HG02970 (cell line): ENCODE measurements around the gene DGKH.

Experiments used
- ATAC-seq: cut with Tn5 transposase; IDR thresholded peaks from one replicate; pipeline ENCODE4 v1.9.1; 2021; ENCODE audit warnings: mild to moderate bottlenecking, moderate library complexity, moderate number of reproducible peaks; ENCODE audit not compliant: unreplicated experiment, low FRiP score

Gene DGKH

GRCh38 chr13:42271337-42272114 is 223.1 kb downstream of the DGKH start:
- ATAC-seq: peak; percentile 82

- peak; percentile 21 for ATAC-seq
These were observed 223.8 kb downstream of the DGKH start, which contains the start of gene AKAP11 for GRCh38 chr13:42272115-42272803. Gene AKAP11 (plus strand): TSS chr13:42272152. CDS start chr13:42286349, 14,197 bp downstream.

GRCh38 chr13:42272804-42273175 is 224.3 kb downstream of the DGKH start:
- no peak for ATAC-seq

DNA sequence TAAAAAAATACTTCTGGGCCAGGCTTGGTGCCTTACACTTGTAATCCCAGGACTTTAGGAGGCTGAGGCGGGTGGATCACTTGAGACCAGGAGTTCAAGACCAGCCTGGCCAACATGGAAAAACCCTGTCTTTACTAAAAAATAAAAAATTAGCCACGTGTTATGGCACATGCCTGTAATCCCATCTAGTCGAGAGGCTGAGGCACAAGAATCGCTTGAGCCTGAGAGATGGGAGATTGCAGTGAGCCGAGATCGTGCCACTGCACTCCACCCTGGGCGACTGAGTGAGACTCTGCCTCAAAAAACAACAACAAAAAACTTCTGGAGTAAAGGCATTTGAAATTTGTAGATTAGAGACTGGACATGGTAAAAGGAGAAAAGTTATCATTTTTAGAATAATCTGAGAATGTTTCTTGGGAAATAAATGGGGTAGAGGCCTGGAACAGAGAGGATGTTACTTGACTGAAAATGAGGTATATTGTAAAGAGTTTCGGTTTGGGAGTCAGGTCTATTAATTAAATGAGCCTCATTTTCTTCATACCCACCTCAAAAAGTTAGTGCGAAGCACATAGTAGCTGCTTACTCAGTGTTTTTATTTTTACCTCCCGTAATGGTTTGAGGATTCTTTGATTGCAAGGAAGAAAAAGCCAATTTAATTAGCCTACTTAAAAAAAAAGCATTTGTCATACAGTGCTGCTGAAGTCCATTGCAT is 226.1 kb downstream of the DGKH start:
- no peak for ATAC-seq

GRCh38 chr13:42275098-42275471 is 226.6 kb downstream of the DGKH start:
- ATAC-seq: no peak

DNA sequence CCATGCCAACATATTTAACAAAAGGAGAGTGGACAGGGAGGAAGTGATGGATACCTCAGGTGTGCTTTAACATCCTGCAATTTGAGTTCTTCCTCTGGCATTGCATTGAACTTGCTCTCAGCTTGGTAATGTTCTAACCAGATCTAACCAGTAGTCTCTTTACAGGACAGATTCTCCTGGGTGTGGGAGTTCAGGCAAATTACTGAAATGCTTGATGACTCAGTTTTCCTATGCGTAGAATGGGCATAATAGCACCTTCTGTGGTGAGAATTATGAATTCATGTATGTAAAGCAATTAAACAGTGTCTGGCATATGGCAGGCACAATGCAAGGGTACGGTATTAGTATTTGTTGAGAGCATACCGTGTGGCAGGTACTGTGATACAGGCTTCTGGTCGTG is 227.1 kb downstream of the DGKH start:
- no peak for ATAC-seq

- no peak for ATAC-seq
These were observed 228.2 kb downstream of the DGKH start for GRCh38 chr13:42276683-42277082.

- ATAC-seq: no peak
These were observed 229.3 kb downstream of the DGKH start for GRCh38 chr13:42277618-42278276.

DNA sequence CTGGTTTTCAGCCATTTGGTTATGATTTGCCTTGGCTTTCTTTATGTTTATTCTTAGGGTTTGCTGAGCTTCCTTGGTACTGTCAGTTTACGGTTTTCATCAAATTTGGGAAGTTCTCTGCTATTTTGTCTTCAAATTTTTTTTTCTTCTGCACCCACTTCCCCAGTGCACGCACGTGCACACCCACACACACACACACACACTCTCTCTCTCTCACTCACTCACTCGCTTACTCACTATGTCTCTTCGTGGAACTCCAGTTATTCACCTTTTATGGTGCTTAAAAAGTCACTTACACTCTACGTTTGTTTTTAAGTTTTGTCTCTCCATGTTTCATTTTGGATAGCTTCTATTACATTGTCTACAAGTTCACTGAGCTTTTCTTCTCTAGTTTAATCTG is 230.6 kb downstream of the DGKH start:
- no peak for ATAC-seq

DNA sequence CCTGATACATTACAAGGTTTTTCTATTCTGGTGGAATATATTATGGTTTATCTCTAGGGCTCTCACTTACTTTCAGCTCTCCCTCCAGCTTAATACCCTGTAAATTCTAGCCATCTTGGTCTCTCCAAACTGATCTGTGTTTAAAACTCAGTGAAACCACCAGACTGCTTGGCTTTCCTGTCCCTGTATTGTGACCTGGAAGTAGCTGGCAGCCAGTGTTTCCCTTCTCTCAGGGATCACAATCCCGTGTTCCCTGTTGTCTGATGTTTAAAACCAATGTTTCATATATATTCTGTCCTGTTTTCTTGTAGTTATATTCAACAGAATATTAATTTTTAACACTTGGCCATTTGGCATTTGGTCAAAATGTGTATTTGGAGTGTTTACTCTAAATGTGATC is 231.5 kb downstream of the DGKH start:
- no peak for ATAC-seq

DNA sequence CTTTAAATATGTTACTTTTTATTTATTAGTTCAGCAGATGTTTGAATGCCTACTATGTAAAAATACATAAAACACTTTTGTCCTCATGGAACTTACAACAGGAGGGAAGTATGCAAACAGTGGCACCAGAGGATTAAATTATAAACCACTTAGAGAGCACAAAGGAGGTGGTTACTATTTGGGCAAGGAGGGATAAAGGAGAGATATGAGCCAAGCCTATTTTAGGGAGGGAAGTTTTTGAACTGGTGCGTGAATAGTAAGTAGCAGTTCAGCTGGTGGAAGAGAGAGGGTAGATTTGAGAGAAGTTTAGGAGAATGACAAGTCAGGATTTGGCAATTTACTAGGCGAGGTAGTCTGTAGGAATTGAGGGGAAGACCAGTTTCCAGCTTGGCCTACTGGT is 232.1 kb downstream of the DGKH start:
- ATAC-seq: no peak

DNA sequence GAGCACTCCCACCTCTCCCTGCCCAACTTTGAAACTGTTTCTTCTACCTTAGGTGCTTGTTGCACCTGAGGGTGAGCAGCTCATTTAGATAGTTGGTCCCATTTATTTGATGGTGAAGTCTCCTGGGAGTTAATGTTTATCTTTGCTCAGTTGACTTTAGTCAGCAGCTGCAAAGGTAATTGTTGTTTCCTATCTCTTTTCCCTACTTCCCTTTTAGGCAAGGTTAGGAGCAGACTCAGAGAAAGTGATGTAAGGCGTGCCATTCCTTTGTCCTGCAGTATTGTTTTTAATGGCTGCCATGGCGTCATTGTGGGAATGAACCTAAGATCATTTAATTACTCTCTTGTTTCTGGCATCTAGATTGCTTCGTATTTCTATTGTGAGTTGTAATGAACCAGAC is 235.1 kb downstream of the DGKH start:
- ATAC-seq: no peak

DNA sequence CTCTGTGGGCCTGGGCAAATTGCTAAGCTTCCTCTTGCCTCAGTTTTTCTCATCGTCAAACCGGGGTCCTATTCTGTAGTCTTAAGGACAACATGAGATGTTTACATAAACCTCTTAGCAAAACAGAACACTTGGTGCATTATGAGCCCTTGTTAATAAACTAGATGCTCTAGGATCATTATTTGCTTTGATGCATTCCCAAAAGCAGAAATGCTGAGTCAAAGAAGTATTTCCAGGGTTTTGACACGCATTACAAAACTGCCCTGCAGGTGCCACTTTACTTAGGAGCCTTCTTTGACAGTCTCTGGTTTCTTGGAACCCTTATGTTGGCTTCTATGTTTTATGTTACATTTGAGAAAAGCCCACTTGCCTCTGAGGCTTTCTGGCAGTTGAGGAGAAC is 235.6 kb downstream of the DGKH start:
- no peak for ATAC-seq
